ENCODE measurements around the gene PLSCR3. TPM values are rescaled to one million over a fixed set of nuclear protein-coding genes. Genes with fewer than 3 reads are reported as not detected.

PLSCR3 gene
- 31.1 TPM for polyA plus RNA-seq (ENCODE audit: insufficient read length)

GRCh38 chr17:7394452-7395191 is at the start of gene PLSCR3:
Gene PLSCR3, minus strand, starts transcription at chr17:7394525. Its CDS starts 415 bp downstream, at chr17:7394110.
- peak; percentile 86 for DNase-seq

GRCh38 chr17:7443499-7444485 is 49.5 kb upstream of the PLSCR3 start:
- no peak for DNase-seq

- no peak for DNase-seq
Observed at GRCh38 chr17:7442142-7442541, 47.8 kb upstream of the PLSCR3 start.

GRCh38 chr17:7441266-7441665 is 46.9 kb upstream of the PLSCR3 start:
- no peak for DNase-seq

GRCh38 chr17:7440834-7441195 is 46.5 kb upstream of the PLSCR3 start:
- no peak for DNase-seq

- peak; percentile 56 for DNase-seq
Observed at GRCh38 chr17:7440113-7440833, 45.9 kb upstream of the PLSCR3 start.

GRCh38 chr17:7439462-7440112 is 45.3 kb upstream of the PLSCR3 start, which contains the start of gene FGF11:
Gene FGF11, plus strand, starts transcription at chr17:7439512. Its CDS starts 109 bp downstream, at chr17:7439621.
- DNase-seq, result no peak

GRCh38 chr17:7438656-7439460 is 44.5 kb upstream of the PLSCR3 start:
- no peak for DNase-seq

GRCh38 chr17:7437950-7438614 is 43.8 kb upstream of the PLSCR3 start:
- no peak for DNase-seq

- no peak for DNase-seq
Observed at GRCh38 chr17:7437369-7437863, 43.1 kb upstream of the PLSCR3 start.

- DNase-seq, result peak; percentile 82
Observed at GRCh38 chr17:7436556-7437368, 42.4 kb upstream of the PLSCR3 start.

GRCh38 chr17:7435676-7436555 is 41.6 kb upstream of the PLSCR3 start:
- DNase-seq, result no peak

GRCh38 chr17:7432296-7432695 is 38.0 kb upstream of the PLSCR3 start:
- DNase-seq, result no peak

- DNase-seq, result no peak
Observed at GRCh38 chr17:7431231-7431630, 36.9 kb upstream of the PLSCR3 start.

- no peak for DNase-seq
Observed at GRCh38 chr17:7429722-7430121, 35.4 kb upstream of the PLSCR3 start.

- DNase-seq, result no peak
Observed at GRCh38 chr17:7428557-7428956, 34.2 kb upstream of the PLSCR3 start, which contains the start of gene SPEM3. Gene SPEM3, plus strand, starts transcription at chr17:7428857. Its CDS starts 46 bp downstream, at chr17:7428903.

GRCh38 chr17:7427549-7427948 is 33.2 kb upstream of the PLSCR3 start:
- DNase-seq, result no peak

GRCh38 chr17:7426896-7427489 is 32.7 kb upstream of the PLSCR3 start:
- DNase-seq, result no peak
